Measurements from ENCODE around the gene NFX1.

GRCh38 chr9:33285502-33285901, 4.8 kb upstream of the NFX1 start:
- TF ChIP-seq CTCF (conservative IDR thresholded peaks at IDR 0.05 in 1 of 2, IDR thresholded peaks at IDR 0.05 in 1 of 2; ENCODE audit: low read depth in 1 of 2, low read length in 2 of 2): no peak
- no peak for TF ChIP-seq EZH2 (IDR thresholded peaks at IDR 0.05; ENCODE audit: low read length, missing control alignments)

All from fibroblast of lung (primary cell).